ENCODE measurements around the gene MAGEA10. TPM values are rescaled to one million over a fixed set of nuclear protein-coding genes. Genes with fewer than 3 reads are reported as not detected.
"Not testable (repeated sequence)": the region's sequence is repeated elsewhere in the genome, so short reads cannot be mapped to it uniquely, and the experiment has no call there.

MAGEA10 gene
- total RNA-seq, 1 experiment from 2014 or later, result not detected

DNA sequence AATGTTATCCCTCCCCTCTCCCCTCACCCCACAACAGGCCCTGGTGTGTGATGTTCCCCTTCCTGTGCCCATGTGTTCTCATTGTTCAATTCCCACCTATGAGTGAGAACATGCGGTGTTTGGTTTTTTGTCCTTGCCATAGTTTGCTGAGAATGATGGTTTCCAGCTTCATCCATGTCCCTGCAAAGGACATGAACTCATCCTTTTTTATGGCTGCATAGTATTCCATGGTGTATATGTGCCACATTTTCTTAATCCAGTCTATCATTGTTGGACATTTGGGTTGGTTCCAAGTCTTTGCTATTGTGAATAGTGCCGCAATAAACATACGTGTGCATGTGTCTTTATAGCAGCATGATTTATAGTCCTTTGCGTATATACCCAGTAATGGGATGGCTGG, 35.5 kb upstream of the MAGEA10 start:
- H3K4ac ChIP-seq (ENCODE audit: low read depth, low read length); H4K8ac ChIP-seq (replicated peaks; ENCODE audit: insufficient read length, low read depth, low read length); H3K4me1 Mint-ChIP-seq; H3K9ac ChIP-seq (ENCODE audit: extremely low read depth, insufficient read length, low read length); H3K23ac ChIP-seq (ENCODE audit: insufficient read length, low read depth, low read length); H2BK120ac ChIP-seq (ENCODE audit: low read depth, low read length, poor library complexity, severe bottlenecking); H3K27ac ChIP-seq (ENCODE audit: insufficient read length, low read depth, low read length); H3K4me2 ChIP-seq (ENCODE audit: insufficient read depth, insufficient read length, low read length); H3K4me1 ChIP-seq (ENCODE audit: insufficient read depth, low read length); H2BK20ac ChIP-seq (ENCODE audit: low read depth, low read length, poor library complexity, severe bottlenecking); H3K27me3 ChIP-seq (ENCODE audit: insufficient read depth, low read length); H3K23me2 ChIP-seq (ENCODE audit: insufficient read length, low read depth, low read length, poor library complexity, severe bottlenecking); H4K20me1 ChIP-seq (ENCODE audit: control insufficient read depth, insufficient read depth, insufficient read length); H3K79me2 ChIP-seq (ENCODE audit: insufficient read depth, low read length); H3K18ac ChIP-seq (ENCODE audit: insufficient read length, low read depth, low read length); DNase-seq; H3K4me3 Mint-ChIP-seq; H4K5ac ChIP-seq (ENCODE audit: insufficient read length, low read depth, low read length); H3K36me3 Mint-ChIP-seq (ENCODE audit: insufficient read depth in 1 of 3, low read depth in 3 of 3); H3K14ac ChIP-seq (ENCODE audit: insufficient read depth, low read length); H3K27me3 Mint-ChIP-seq (ENCODE audit: low read depth); H2AFZ ChIP-seq (ENCODE audit: low read length); H3K56ac ChIP-seq (ENCODE audit: insufficient read length, low read depth, low read length); H2BK15ac ChIP-seq (ENCODE audit: low read depth, low read length); H4K91ac ChIP-seq (ENCODE audit: insufficient read length, low read depth, low read length); H3T11ph ChIP-seq (ENCODE audit: low read length); H2AK5ac ChIP-seq (ENCODE audit: insufficient read length, low read length); H2BK12ac ChIP-seq (ENCODE audit: insufficient read length, low read depth, low read length); H3K27ac Mint-ChIP-seq; H3K79me1 ChIP-seq (ENCODE audit: insufficient read depth, low read depth, low read length, poor library complexity, severe bottlenecking); H2BK5ac ChIP-seq (ENCODE audit: insufficient read length, low read length): not testable (repeated sequence)
- no CpG with 5 or more reads among the region's 4 CpGs for WGBS (ENCODE audit: extremely low coverage, insufficient read length, low lambda C conversion rate)
- H3K9me3 Mint-ChIP-seq, result peaks cover 41 to 43% of the 10 kb centered on the region in 2 experiments
- H3K9me3 ChIP-seq (ENCODE audit: control insufficient read depth, low read depth, low read length), result peaks cover 32% of the 10 kb centered on the region
